ENCODE data around the gene TNFRSF25.

DNA sequence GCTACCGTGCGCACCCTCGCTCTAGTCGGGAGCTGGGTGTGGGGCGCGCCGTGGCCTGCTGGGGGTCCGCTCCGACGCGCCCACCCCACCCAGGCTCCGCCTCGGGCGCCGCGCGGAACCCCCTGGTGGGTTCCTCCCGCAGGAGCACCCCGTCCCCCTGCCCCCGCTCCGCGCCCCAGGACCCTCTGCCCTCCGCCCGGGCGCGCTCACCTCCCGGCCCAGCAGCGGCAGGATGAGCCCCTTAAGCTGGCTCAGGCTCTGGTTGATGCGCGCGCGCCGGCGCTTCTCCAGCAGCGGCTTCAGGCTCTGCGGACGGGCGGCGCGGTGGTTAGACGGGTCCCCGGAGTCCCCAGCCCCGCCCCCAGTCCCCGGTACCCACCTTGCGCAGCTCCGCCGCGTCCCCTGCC, 46.6 kb downstream of the TNFRSF25 start:
- no peak for TF ChIP-seq CTCF (IDR thresholded peaks at IDR 0.05)
- TF ChIP-seq POLR2A (IDR thresholded peaks at IDR 0.05) = no peak
